ENCODE measurements around the gene AATF.

The AATF gene

GRCh38 chr17:36941265-36942010 is 7.3 kb upstream of the AATF start:
- no peak for DNase-seq (ENCODE audit: low read depth)

DNA sequence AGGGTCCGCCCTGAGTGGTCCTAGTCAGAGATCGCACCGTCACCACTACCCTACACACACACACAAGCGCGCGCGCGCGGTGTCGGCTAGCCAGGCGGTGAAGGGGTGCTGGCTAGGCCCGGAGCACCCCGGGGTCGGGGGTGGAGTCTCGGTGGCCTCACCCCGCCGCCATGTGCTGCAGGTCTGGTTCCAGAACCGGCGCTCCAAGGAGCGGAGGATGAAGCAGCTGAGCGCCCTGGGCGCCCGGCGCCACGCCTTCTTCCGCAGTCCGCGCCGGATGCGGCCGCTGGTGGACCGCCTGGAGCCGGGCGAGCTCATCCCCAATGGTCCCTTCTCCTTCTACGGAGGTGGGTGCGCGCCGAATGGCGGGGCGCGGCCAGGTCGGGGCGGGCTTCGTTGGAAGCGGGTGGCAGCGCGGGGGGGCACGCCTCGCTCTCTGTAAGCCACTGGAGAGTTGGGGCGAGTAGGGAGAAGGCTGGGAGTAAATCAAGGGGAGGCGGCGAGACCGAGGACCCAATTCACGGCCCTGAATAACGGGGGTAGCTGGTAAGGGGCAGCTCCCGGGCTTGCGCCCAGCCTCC is 6.6 kb upstream of the AATF start:
- DNase-seq (ENCODE audit: low read depth): no peak

DNA sequence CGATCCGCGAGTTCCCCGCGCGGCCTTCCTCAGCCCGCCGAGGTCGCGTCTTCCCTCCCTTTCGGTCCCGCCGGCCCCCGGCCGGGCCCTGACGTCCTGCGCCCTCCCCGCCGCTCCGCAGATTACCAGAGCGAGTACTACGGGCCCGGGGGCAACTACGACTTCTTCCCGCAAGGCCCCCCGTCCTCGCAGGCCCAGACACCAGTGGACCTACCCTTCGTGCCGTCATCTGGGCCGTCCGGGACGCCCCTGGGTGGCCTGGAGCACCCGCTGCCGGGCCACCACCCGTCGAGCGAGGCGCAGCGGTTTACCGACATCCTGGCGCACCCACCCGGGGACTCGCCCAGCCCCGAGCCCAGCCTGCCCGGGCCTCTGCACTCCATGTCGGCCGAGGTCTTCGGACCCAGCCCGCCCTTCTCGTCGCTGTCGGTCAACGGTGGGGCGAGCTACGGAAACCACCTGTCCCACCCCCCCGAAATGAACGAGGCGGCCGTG is 6.1 kb upstream of the AATF start:
- no peak for DNase-seq (ENCODE audit: low read depth)

DNA sequence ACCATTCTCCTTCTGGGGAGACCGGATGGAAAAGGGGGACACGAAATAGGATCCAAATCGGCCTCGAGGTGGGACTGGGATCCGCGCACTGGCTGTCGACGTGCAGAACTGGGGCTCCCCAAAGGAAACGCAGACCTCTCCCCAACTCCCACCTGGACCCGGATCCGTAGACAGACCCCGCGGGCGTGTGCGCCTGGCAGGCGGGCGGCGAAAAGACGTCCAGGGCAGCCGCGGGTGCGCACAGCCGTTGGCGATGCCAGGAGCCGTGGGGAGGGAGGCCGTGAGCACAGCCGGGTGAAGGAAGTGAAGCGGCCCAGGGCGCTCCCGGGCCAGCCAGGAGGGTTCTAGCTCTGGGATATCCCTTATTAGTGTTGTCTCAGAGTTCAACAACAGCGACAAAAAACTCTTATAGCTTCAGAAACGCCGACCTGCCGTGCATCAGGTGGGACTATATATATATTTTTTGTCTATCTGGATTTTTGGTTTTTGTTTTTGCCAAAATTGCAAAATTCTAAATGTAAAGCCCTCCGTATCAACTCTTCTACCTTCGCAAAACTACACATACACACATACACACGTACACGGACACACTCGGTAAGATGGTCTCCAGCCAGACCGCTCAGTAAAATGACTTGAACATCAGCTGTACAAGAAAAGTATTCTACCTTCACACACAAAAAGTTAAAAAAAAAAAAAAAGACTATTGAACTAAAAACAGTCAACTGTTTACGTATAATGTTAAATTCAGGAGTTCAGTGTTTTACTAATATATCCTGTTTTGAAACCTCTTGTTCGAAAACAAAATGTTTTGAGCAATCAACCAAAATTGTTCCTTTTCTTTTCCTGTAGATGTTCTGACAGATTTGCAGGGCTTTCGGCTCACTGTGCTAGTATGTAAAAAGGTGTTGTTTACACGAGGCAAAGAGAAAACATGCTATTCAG is 5.2 kb upstream of the AATF start:
- DNase-seq (ENCODE audit: low read depth): no peak

DNA sequence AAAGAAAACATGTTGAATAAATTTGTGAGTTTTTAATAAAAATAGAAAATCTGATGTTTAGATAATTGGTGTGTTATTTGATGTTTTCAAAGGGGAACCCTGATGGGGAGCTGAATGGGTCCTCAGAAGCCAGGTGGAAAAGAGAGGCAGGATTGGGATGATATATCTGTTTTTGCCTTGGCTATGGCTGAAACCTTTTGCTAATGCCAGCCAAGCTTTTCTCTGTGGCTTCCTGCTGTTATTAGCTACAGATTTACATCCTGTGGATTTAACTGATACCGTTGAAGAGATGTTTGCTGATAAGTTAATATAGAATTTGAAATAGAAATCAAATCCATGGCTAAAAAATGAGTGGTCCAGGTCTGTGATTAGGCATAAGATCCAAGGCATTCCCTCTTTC is 4.2 kb upstream of the AATF start:
- DNase-seq (ENCODE audit: low read depth): no peak

GRCh38 chr17:36945140-36945539 is 3.6 kb upstream of the AATF start:
- DNase-seq (ENCODE audit: low read depth): no peak

- no peak for DNase-seq (ENCODE audit: low read depth)
Observed at GRCh38 chr17:36945959-36946725, 2.6 kb upstream of the AATF start.

DNA sequence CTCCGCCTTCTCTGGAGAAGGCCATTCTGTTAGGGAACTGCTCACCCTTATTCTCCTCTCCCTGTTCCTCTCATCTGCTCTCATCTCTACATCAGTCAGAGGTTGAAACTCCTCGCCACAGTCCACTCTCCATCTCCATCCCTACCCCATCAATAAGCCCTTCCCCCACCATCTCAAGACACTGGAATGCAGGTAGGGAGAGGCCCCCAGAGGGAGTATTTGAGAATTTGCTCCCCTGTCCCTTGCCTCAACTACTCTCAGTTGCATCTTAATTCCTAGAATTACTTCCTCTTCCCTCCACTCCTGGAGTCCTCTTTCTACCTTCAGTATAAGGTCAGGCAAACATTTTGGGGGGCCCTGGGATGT is 2.0 kb upstream of the AATF start:
- no peak for DNase-seq (ENCODE audit: low read depth)

DNA sequence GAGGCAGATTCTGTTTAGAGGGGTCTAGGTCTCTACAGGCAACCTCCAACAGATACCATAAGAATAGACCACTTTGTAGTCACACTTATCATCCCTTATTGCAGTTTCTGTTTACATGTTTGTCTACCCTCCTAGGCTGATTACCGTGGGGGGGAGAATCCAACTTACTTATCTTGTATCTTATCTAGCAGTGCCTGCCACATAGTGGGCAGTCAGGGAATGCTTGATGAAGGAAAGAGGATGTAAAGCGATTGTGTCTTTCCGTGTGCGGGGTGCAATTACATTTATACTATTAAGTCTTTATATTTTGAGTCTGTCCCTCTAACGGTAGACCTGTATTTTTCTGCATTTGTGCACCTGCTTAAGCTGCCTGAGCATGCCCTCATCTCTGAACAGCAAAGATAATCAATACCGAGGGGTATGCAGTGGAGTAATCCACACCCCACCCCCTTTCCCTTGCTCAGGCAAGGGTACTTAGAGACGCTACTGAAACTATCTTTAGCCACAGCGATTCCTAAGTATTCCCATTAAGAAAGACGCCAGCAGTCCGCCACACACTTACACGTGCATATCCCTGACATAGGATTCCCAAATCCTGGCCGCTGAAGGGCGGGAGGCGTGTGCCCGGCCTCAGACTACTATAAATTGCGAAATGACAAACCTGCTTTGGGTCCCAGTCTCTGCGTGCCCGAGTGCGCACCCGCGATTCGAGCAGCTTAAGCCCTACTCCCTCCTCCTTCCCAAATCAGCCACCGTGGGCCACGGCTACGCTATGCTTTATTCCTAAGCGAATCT is 635 bp upstream of the AATF start:
- peak; percentile 16 for DNase-seq (ENCODE audit: low read depth)

GRCh38 chr17:36949461-36949927 is 740 bp downstream of the AATF start:
- DNase-seq (ENCODE audit: low read depth): peak; percentile 16

DNA sequence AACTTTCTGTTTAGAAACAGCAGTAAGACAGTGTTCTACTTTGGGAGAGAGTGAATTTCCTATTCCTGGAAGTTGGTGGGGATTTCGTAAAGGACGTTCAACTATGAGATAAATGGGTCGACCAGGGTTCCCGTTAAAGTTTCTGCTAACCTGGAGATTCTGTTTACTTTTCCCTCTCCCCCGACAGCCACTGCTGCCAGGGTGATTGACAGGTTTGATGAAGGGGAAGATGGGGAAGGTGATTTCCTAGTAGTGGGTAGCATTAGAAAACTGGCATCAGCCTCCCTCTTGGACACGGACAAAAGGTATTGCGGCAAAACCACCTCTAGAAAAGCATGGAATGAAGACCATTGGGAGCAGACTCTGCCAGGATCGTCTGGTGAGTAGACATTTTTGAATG is 1.3 kb downstream of the AATF start:
- DNase-seq (ENCODE audit: low read depth): no peak

GRCh38 chr17:36951084-36951789 is 2.5 kb downstream of the AATF start:
- no peak for DNase-seq (ENCODE audit: low read depth)

GRCh38 chr17:36971508-36971907 is 22.8 kb downstream of the AATF start:
- DNase-seq (ENCODE audit: low read depth): no peak

- no peak for DNase-seq (ENCODE audit: low read depth)
Observed at GRCh38 chr17:36972186-36972700, 23.5 kb downstream of the AATF start.

DNA sequence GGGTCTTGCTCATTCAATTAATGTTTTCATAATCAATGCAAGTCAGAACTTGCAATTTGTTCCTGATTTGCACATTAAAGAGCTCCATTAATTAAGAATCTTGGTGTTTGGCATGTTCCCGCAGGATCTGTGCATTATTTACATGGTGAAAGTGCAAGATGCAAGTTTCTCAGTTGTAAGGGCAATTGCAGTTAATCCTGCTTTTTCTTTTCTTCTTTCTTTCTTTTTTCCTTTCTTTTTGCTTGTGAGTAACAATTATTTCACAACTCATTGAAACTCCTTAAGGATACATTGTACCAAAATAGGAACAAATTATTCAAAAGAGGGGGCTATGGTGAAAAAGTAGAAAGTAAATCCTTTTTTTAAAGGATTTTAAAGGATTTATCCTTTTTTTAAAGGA is 24.2 kb downstream of the AATF start:
- DNase-seq (ENCODE audit: low read depth): no peak

GRCh38 chr17:36975922-36976515 is 27.3 kb downstream of the AATF start:
- DNase-seq (ENCODE audit: low read depth): no peak

DNA sequence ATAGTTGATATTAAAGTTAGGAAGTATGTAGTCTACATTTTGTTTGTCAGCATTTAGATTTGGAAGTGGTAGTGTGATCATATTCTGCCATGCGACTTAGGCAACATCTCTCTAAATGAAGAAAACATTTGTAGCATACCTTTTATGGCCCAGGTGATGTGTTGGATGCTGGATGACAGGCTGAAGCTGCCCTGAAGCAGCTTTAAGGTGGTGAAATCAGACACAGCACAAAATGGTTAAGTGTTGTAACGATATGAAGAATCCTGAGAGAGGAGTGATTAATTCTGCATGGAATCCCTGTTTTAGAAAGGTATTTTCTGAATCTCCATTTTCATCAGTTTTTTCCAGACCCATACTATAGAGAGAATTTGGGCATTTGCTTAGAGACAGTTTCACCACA is 28.3 kb downstream of the AATF start:
- no peak for DNase-seq (ENCODE audit: low read depth)

DNA sequence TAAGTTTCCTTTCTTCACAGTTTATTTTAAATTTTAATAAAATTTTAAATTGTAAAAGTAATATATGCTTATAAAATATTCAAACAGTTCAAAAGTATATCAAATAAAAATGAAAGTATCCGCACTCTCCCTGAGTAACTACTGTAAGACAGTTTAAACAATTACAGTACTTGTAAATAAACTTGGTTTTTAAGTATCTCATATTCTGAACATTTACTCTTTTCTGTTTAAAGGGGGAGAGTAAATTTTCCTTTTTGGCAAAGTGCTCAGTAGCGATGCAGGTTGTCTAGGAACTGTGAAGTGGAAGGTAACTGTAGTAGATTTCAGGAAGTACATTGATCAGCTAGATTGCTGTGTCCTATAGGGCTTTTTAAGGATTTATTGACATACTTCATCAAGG is 28.8 kb downstream of the AATF start:
- no peak for DNase-seq (ENCODE audit: low read depth)

DNA sequence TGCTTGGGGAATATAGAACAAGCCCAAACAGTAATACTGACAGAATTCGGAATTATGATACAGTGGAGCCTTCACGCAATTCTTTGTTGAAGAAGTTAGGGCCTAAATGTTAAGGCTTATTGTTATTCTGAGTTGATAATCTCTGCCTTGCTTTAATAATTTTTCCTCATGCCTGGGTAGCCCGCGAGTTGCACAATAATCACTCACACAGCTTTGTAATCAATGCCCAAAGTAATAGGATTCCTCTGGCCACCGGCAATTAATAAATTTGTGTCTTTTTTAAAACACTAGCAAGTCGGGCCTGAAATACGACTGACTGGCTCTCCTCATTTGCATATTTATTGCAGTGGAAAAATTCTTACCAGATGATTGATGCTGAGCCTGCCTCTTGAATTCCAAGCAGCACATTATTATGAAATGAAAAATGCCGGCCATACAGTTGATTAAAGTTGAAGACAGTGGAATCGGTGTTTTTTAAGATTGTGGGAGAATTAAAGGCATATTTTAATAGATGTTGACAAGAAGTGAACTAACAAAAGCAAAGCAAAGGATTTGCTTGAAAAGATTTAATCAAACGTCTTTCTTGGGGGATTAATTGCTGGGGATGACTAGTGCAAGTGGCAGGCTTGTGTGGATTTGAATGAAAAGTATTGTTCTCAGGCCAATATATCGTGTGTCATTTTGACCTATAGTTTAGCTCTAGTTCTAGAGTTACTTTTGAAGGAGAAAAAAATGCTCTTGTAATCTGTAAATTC is 30.2 kb downstream of the AATF start:
- DNase-seq (ENCODE audit: low read depth): no peak

Data from GM04503 (cell line).